K562 (cell line): ENCODE results near the gene SLC24A3. TPM values are rescaled to one million over a fixed set of nuclear protein-coding genes. Genes with fewer than 3 reads are reported as not detected.
A peak's percentile ranks its signal among the peaks of the same experiment; 100 is the strongest.

Experiments
- ATAC-seq: fragments of 200-7000 bp; cut with Tn5 transposase; 3 replicates; pipeline ENCODE4 v1.9.1; 2020; ENCODE audit warnings: moderate library complexity
- BruUV-seq: library from RNA; stranded (reverse); fragments of 400-500 nt; replicated peaks from 2 replicates; lab custom pipeline; 2021; lab: Mats Ljungman, UMichigan
- CTCF ChIA-PET: fragments of 300-600 bp; formaldehyde crosslinking; extraction: SDS; loops from one replicate; lab custom pipeline; 2021; ENCODE audit warnings: low intra/inter-chr PET ratio; lab: Yijun Ruan, JAX
- POLR2A ChIA-PET: fragments of 300-600, 350-650 bp; sonication (Branson Sonifier 250); formaldehyde crosslinking; extraction: SDS; loops from one replicate; lab custom pipeline; 2021; ENCODE audit warnings: antibody characterized with exemption, inconsistent platforms; lab: Yijun Ruan, JAX
- DNase-seq, 4 experiments: peaks; one replicate each; pipeline versions ENCODE4 v3.0.0 to v3.0.0-alpha.2; 2011 to 2018; ENCODE audit warnings: low spot score in 3 of 4, mixed read lengths in 3 of 4; ENCODE audit errors: extremely low read depth in 1 of 4
- FAIRE-seq: peaks from 2 replicates; lab custom pipeline; 2011; peaks lifted over from hg19 to GRCh38; lab: Jason Lieb, UNC
- H2AFZ ChIP-seq: 2 replicates; pipeline ENCODE4 v1.6.0; 2011; ENCODE audit warnings: low read depth, low read length, control low read depth, inconsistent platforms
- H3K27ac ChIP-seq: fragments of 200-600 bp; 3 replicates; pipeline ENCODE4 v1.8.0; 2011; ENCODE audit warnings: low read depth, mild to moderate bottlenecking, control low read depth, inconsistent platforms, low read length, moderate library complexity, mixed read lengths; ENCODE audit errors: extremely low read depth
- H3K27me3 ChIP-seq, 2 experiments: fragments of 300-600 bp in 1 of 2; 2 replicates in 1 of 2; 3 replicates in 1 of 2; pipeline versions ENCODE4 v1.6.0 to v1.8.0; 2011; ENCODE audit warnings: inconsistent platforms in 2 of 2, low read length in 2 of 2, mild to moderate bottlenecking in 1 of 2, mixed read lengths in 1 of 2, moderate library complexity in 1 of 2; ENCODE audit not compliant: control insufficient read depth in 2 of 2, insufficient read depth in 2 of 2
- H3K36me3 ChIP-seq: fragments of 300-600 bp; 3 replicates; pipeline ENCODE4 v1.8.0; 2011; ENCODE audit warnings: mild to moderate bottlenecking, low read length, inconsistent platforms; ENCODE audit not compliant: control insufficient read depth, insufficient read depth
- H3K4me1 ChIP-seq, 2 experiments: fragments of 200-600 bp in 1 of 2; replicated peaks in 1 of 2; 2 replicates in 1 of 2; 3 replicates in 1 of 2; pipeline versions ENCODE4 v1.5.1 to v1.8.0; 2011; ENCODE audit warnings: inconsistent platforms in 2 of 2, low read length in 2 of 2, mild to moderate bottlenecking in 1 of 2, mixed read lengths in 1 of 2, moderate library complexity in 1 of 2; ENCODE audit not compliant: control insufficient read depth in 2 of 2, insufficient read depth in 2 of 2
- H3K4me2 ChIP-seq: 2 replicates; pipeline ENCODE4 v1.6.1; 2011; ENCODE audit warnings: low read length, control low read depth, inconsistent platforms, mixed read lengths; ENCODE audit not compliant: insufficient read depth
- H3K4me3 ChIP-seq: fragments of 200-600 bp; sonication (generic), shearing (Covaris generic); 2 replicates; pipeline ENCODE4 v1.5.1; 2016; ENCODE audit warnings: control low read depth, inconsistent platforms
- H3K79me2 ChIP-seq: fragments of 200-600 bp; 3 replicates; pipeline ENCODE4 v1.8.0; 2011; ENCODE audit warnings: low read length, inconsistent platforms; ENCODE audit not compliant: control insufficient read depth, insufficient read depth
- H3K9ac ChIP-seq, 2 experiments: 2 replicates each; pipeline versions ENCODE4 v1.6.0 to v1.6.1; 2011; ENCODE audit warnings: low read depth in 2 of 2, low read length in 2 of 2, control low read depth in 1 of 2, inconsistent platforms in 1 of 2, mild to moderate bottlenecking in 1 of 2, mixed read lengths in 1 of 2; ENCODE audit not compliant: insufficient read depth in 1 of 2
- H3K9me1 ChIP-seq: one replicate; pipeline ENCODE4 v1.6.0; 2011; ENCODE audit warnings: inconsistent platforms, mild to moderate bottlenecking, low read length, moderate library complexity; ENCODE audit not compliant: control insufficient read depth, insufficient read depth
- H3K9me3 ChIP-seq: replicated peaks from 2 replicates; pipeline ENCODE4 v1.5.1; 2011; ENCODE audit warnings: low read depth, low read length, inconsistent platforms; ENCODE audit not compliant: control insufficient read depth, insufficient read depth
- H4K20me1 ChIP-seq: replicated peaks from 2 replicates; pipeline ENCODE4 v1.6.1; 2011; ENCODE audit warnings: low read length, inconsistent platforms, mixed read lengths; ENCODE audit not compliant: control insufficient read depth, insufficient read depth
- CEBPG ChIP-seq, 3 experiments: fragments of 200-800 bp in 1 of 3; sonication (Bioruptor generic) in 1 of 3; sonication (generic) in 1 of 3; formaldehyde crosslinking in 1 of 3; IDR thresholded peaks in 2 of 3; conservative IDR thresholded peaks in 1 of 3; 2 replicates each; pipeline versions ENCODE4 v1.6.1 to v1.8.0; 2016 to 2022; ENCODE audit warnings: missing compliant biosample characterization in 2 of 3, missing genetic modification characterization in 2 of 3, mild to moderate bottlenecking in 1 of 3, missing genetic modification reagents in 1 of 3
- CHD4 ChIP-seq: fragments of 200-600 bp; sonication (generic); IDR thresholded peaks from 3 replicates; pipeline ENCODE4 v1.6.1; 2012; ENCODE audit warnings: low read depth, mild to moderate bottlenecking, mixed read lengths, low read length, inconsistent platforms; ENCODE audit not compliant: insufficient read depth, insufficient replicate concordance, poor library complexity, severe bottlenecking
- EGR1 ChIP-seq: fragments of 450-650 bp; conservative IDR thresholded peaks from 2 replicates; pipeline ENCODE4 v1.6.1; 2017; ENCODE audit warnings: mild to moderate bottlenecking
- HNRNPH1 ChIP-seq: fragments of 200-400 bp; formaldehyde crosslinking; optimal IDR thresholded peaks from 2 replicates; pipeline ENCODE3; 2017; ENCODE audit warnings: low read depth, mild to moderate bottlenecking, low read length, moderate library complexity
- NCOA6 ChIP-seq: fragments of 450-650 bp; IDR thresholded peaks from 2 replicates; pipeline ENCODE4 v1.6.1; 2017; ENCODE audit warnings: mild to moderate bottlenecking
- NR2C1 ChIP-seq, 2 experiments: fragments of 450-650 bp; IDR thresholded peaks; 2 replicates each; pipeline ENCODE4 v1.6.1; 2017; ENCODE audit warnings: mild to moderate bottlenecking in 2 of 2, antibody characterized with exemption in 1 of 2, inconsistent platforms in 1 of 2, missing compliant biosample characterization in 1 of 2, missing genetic modification characterization in 1 of 2
- NR2C2 ChIP-seq, 2 experiments: fragments of 200-800 bp in 1 of 2; sonication (Bioruptor generic) in 1 of 2; sonication (generic) in 1 of 2; formaldehyde crosslinking in 1 of 2; IDR thresholded peaks; 2 replicates each; pipeline versions ENCODE4 v1.6.1 to v1.8.0; 2016 to 2022; ENCODE audit warnings: mild to moderate bottlenecking in 1 of 2, missing compliant biosample characterization in 1 of 2, missing genetic modification characterization in 1 of 2, missing genetic modification reagents in 1 of 2
- POLR2AphosphoS2 ChIP-seq: IDR thresholded peaks from 2 replicates; pipeline ENCODE4 v1.6.1; 2012; ENCODE audit warnings: low read length, improper control_type of control experiment
- RNF2 ChIP-seq: sonication (generic); IDR thresholded peaks from 2 replicates; pipeline ENCODE4 v1.6.1; 2016
- SLC30A9 ChIP-seq: fragments of 250-450 bp; sonication (Bioruptor Pico); IDR thresholded peaks from 2 replicates; pipeline ENCODE4 v1.8.0; 2022; ENCODE audit warnings: mild to moderate bottlenecking, moderate library complexity
- SNIP1 ChIP-seq: fragments of 450-650 bp; IDR thresholded peaks from 2 replicates; pipeline ENCODE4 v1.7.1; 2017; ENCODE audit warnings: low read depth, mild to moderate bottlenecking
- THAP12 ChIP-seq: fragments of 250-450 bp; sonication (Bioruptor Pico); IDR thresholded peaks from 2 replicates; pipeline ENCODE4 v1.9.0; 2021; ENCODE audit warnings: mild to moderate bottlenecking, inconsistent platforms
- ZNF121 ChIP-seq: sonication (generic); formaldehyde crosslinking; conservative IDR thresholded peaks from 2 replicates; pipeline ENCODE4 v1.8.0; 2022; ENCODE audit warnings: missing genetic modification reagents
- ZNF124 ChIP-seq: sonication (generic); formaldehyde crosslinking; IDR thresholded peaks from 2 replicates; pipeline ENCODE4 v1.8.1; 2022; ENCODE audit warnings: missing genetic modification reagents
- ZNF780A ChIP-seq: fragments of 250-450 bp; sonication (Bioruptor Pico); IDR thresholded peaks from 2 replicates; pipeline ENCODE4 v1.5.0; 2021; ENCODE audit warnings: mild to moderate bottlenecking
- WGBS: fragments of 100-300 bp; shearing (Covaris generic); methylation state at CpG from one replicate; pipeline ENCODE4 v1.1.6; 2016; ENCODE audit warnings: low coverage, mixed read lengths; ENCODE audit not compliant: insufficient coverage; ENCODE audit errors: missing lambda C conversion rate; 5-methylcytosine and 5-hydroxymethylcytosine counted together
- in situ Hi-C: fragments of 300-500 bp; cut with MboI; formaldehyde crosslinking; loops from 4 replicates; pipeline ENCODE4 v1.15.0; 2018; ENCODE audit warnings: inconsistent platforms, mixed read lengths
- intact Hi-C: fragments of 100-400 bp; cut with micrococcal nuclease; formaldehyde crosslinking; loops from 2 replicates; pipeline ENCODE4 v1.14.2; 2022
- polyA plus RNA-seq, 8 experiments: library from polyadenylated mRNA; depleted of rRNA in 4 of 8; stranded (reverse) in 5 of 8; unstranded in 3 of 8; fragments of >200 nt; fragmentation: Nextera tagmentation in 2 of 8; fragmentation: Illumina TruSeq in 1 of 8; extraction: Ambion mirVana in 2 of 8; extraction: Trizol in 1 of 8; gene quantifications; 2 replicates each; pipeline versions ENCODE4 v1.2.1 to v1.2.3, GENCODE V29; 2011 to 2014; ENCODE audit warnings: inconsistent platforms in 1 of 8, missing spikeins in 1 of 8
- total RNA-seq, 7 experiments: library from RNA; depleted of rRNA in 6 of 7; stranded (reverse); fragments of >200 nt in 6 of 7; fragmentation: Illumina TruSeq in 2 of 7; extraction: Trizol in 2 of 7; gene quantifications; 2 replicates each; pipeline versions ENCODE4 v1.2.1 to v1.2.3, GENCODE V29; 2011 to 2021; ENCODE audit warnings: low replicate concordance in 1 of 7
- TF ChIP-seq, protein P1 (sequence below): fragments of 250-450 bp; sonication (Bioruptor Pico); IDR thresholded peaks from 2 replicates; pipeline ENCODE4 v1.4.0; 2020; ENCODE audit warnings: mild to moderate bottlenecking
- TF ChIP-seq, protein P2 (sequence below): fragments of 450-650 bp; IDR thresholded peaks from 2 replicates; pipeline ENCODE4 v1.6.1; 2016

SLC24A3 gene
- total and polyA plus RNA-seq, 9 of the 15 experiments (the other 6 are each of a cell fraction or from before 2014, with no cell fraction given) = not detected

GRCh38 chr20:19543101-19543500 is 330.7 kb downstream of the SLC24A3 start (continued):
- no peak for TF ChIP-seq HNRNPH1
- no peak for TF ChIP-seq ZNF780A (CRISPR knock-in tag)

GRCh38 chr20:19544684-19545083 is 332.2 kb downstream of the SLC24A3 start:
- 0% methylated on average over 7 of the region's 7 CpGs for WGBS
- TF ChIP-seq POLR2AphosphoS2 (no peak), CEBPG (CRISPR knock-in tag; IDR thresholded peaks at IDR 0.05) (no peak), CEBPG (tag; conservative IDR thresholded peaks at IDR 0.05 in 1 of 2, IDR thresholded peaks at IDR 0.05 in 1 of 2) (0 out of 4 replicates have a peak, but pooled peaks of 1 of the 2 experiments have one; percentile 31), THAP12 (no peak), ZNF124 (CRISPR knock-in tag) (no peak), NR2C1 (IDR thresholded peaks at IDR 0.05) (peak; percentile 66; the same call in 1 of the 2 replicates), NR2C1 (tag; IDR thresholded peaks at IDR 0.05) (peak; percentile 90), SNIP1 (no peak), EGR1 (no peak), NCOA6 (no peak), NR2C2 (CRISPR knock-in tag; IDR thresholded peaks at IDR 0.05) (no peak), NR2C2 (tag; IDR thresholded peaks at IDR 0.05) (peak; percentile 79), SLC30A9 (CRISPR knock-in tag) (no peak), CHD4 (no peak), RNF2 (no peak), ZNF121 (CRISPR knock-in tag) (no peak)
- TF ChIP-seq, protein P1, sequence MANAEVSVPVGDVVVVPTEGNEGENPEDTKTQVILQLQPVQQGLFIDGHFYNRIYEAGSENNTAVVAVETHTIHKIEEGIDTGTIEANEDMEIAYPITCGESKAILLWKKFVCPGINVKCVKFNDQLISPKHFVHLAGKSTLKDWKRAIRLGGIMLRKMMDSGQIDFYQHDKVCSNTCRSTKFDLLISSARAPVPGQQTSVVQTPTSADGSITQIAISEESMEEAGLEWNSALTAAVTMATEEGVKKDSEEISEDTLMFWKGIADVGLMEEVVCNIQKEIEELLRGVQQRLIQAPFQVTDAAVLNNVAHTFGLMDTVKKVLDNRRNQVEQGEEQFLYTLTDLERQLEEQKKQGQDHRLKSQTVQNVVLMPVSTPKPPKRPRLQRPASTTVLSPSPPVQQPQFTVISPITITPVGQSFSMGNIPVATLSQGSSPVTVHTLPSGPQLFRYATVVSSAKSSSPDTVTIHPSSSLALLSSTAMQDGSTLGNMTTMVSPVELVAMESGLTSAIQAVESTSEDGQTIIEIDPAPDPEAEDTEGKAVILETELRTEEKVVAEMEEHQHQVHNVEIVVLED (CRISPR knock-in tag) = no peak
- TF ChIP-seq, protein P2, sequence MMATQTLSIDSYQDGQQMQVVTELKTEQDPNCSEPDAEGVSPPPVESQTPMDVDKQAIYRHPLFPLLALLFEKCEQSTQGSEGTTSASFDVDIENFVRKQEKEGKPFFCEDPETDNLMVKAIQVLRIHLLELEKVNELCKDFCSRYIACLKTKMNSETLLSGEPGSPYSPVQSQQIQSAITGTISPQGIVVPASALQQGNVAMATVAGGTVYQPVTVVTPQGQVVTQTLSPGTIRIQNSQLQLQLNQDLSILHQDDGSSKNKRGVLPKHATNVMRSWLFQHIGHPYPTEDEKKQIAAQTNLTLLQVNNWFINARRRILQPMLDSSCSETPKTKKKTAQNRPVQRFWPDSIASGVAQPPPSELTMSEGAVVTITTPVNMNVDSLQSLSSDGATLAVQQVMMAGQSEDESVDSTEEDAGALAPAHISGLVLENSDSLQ = no peak

More at GRCh38 chr20:19544684-19545083, 332.2 kb downstream of the SLC24A3 start:
- Histone ChIP-seq H3K4me3 (no peak overlapping the region), H3K9me1 (no peaks in the 10 kb centered on the region), H3K79me2 (no peaks in the 10 kb centered on the region), H3K36me3 (no peaks in the 10 kb centered on the region), H3K4me2 (no peak overlapping the region), H3K9me3 (no peaks in the 10 kb centered on the region), H3K4me1 (no peaks in the 10 kb centered on the region), H4K20me1 (no peaks in the 10 kb centered on the region), H3K27me3 (no peaks in the 10 kb centered on the region), H2AFZ (no peak overlapping the region), H3K27ac (no peak overlapping the region), H3K9ac (no peak overlapping the region)
- no TSS peak for BruUV-seq
- ATAC-seq = no peak
- in situ Hi-C loops = no loop called here
- ChIA-PET POLR2A (no interaction called here), CTCF (no interaction called here)
- no peak for FAIRE-seq
- no peak for DNase-seq
- intact Hi-C loops = no loop called here
